NT2/D1 (cell line): Measurements from ENCODE around the gene RPGRIP1L.

ENCODE experiments used
- SUZ12 ChIP-seq: IDR thresholded peaks from 2 replicates; pipeline ENCODE4 v1.6.1; 2011; ENCODE audit not compliant: insufficient read length, insufficient read depth; ENCODE audit errors: extremely low read depth
- ZNF274 ChIP-seq: IDR thresholded peaks from 2 replicates; pipeline ENCODE4 v1.6.1; 2011; ENCODE audit warnings: mild to moderate bottlenecking, low read depth, low read length

GRCh38 chr16:53678155-53678554 lies 25.5 kb downstream of the RPGRIP1L start:
- TF ChIP-seq SUZ12 (no peak), ZNF274 (no peak)
